Gastrocnemius medialis (tissue), 4 donors: Measurements from ENCODE around the gene PLCH1.

Source experiments
- POLR2A ChIP-seq, 2 donors: fragments of 450-650 bp; IDR thresholded peaks; one replicate each; pipeline ENCODE4 v1.6.1; 2017; ENCODE audit warnings: antibody characterized with exemption in 2 of 2, mild to moderate bottlenecking in 2 of 2, moderate library complexity in 2 of 2
- TF ChIP-seq, protein P1 (sequence below), 5 experiments: fragments of 450-650 bp in 3 of 5; fragments of 200-600 bp in 2 of 5; sonication (generic) in 2 of 5; IDR thresholded peaks in 4 of 5; conservative IDR thresholded peaks in 1 of 5; 1 replicate in 4 of 5; 2 replicates in 1 of 5; pipeline ENCODE4 v1.5.1; 2016 to 2019; ENCODE audit warnings: antibody characterized with exemption in 5 of 5, mild to moderate bottlenecking in 3 of 5, moderate library complexity in 3 of 5

DNA sequence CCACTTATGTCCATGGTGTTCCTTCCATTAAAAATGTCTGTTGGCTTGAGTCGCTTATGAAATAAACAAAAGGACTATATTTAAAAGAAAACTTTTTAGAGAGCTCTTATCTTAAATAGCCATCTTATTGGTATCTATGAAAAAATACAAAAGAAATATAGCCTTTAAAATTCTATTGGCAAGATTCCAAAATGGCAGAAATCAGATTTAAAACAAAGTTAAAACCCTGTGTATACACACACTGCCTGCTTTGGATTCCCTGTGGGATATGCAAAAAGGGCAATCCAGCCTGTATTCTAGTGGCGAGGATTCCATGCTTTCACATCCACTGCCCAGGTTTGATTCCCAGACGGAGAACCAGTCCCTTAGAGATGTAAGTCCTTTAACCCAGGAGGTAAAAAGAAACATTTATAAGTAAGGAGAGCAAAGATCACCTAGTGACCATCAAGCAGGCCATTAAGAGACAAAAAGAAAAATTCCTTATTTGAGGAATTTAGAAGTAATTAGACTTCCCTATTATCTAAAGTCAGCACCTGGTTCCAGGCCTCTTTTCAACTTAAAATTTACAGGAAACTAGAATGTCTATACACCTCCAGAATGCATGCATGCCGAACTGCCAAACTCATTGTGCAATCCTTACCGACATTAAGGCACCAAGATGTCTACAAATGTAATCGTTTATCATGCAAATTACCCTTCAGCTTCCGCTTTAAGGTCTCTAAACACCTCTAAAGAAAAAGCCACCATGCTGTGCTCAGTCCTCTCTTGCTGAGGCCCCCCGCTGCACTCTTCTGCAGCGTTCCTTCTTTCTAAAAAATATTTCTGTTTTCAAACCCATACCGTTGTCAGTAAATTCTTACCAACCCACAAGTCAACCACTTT, 381.8 kb downstream of the PLCH1 start:
- TF ChIP-seq POLR2A (IDR thresholded peaks at IDR 0.05) = no peak
- TF ChIP-seq, protein P1, sequence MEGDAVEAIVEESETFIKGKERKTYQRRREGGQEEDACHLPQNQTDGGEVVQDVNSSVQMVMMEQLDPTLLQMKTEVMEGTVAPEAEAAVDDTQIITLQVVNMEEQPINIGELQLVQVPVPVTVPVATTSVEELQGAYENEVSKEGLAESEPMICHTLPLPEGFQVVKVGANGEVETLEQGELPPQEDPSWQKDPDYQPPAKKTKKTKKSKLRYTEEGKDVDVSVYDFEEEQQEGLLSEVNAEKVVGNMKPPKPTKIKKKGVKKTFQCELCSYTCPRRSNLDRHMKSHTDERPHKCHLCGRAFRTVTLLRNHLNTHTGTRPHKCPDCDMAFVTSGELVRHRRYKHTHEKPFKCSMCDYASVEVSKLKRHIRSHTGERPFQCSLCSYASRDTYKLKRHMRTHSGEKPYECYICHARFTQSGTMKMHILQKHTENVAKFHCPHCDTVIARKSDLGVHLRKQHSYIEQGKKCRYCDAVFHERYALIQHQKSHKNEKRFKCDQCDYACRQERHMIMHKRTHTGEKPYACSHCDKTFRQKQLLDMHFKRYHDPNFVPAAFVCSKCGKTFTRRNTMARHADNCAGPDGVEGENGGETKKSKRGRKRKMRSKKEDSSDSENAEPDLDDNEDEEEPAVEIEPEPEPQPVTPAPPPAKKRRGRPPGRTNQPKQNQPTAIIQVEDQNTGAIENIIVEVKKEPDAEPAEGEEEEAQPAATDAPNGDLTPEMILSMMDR (IDR thresholded peaks at IDR 0.05 in 4 of 5, conservative IDR thresholded peaks at IDR 0.05 in 1 of 5) = no peak
